ENCODE data around the gene APP. TPM values are rescaled to one million over a fixed set of nuclear protein-coding genes. Genes with fewer than 3 reads are reported as not detected.

APP gene
- total and polyA plus RNA-seq, 2 of the 13 experiments (the other 11 are each of a cell fraction or from before 2014, with no cell fraction given), result 70.6 to 262 TPM

GRCh38 chr21:26191609-26192008 lies 21.0 kb upstream of the APP start:
- 48% methylated on average over 5 of the region's 5 CpGs for WGBS (ENCODE audit: low lambda C conversion rate)
- Histone ChIP-seq H3K4me1 (ENCODE audit: insufficient read depth, low read length) (no peaks in the 10 kb centered on the region), H3K27ac (ENCODE audit: extremely low read length, insufficient read depth, low read length) (no peak overlapping the region), H3K9me3 (ENCODE audit: low read length) (no peaks in the 10 kb centered on the region; the same call in 1 of the 2 replicates), H2AFZ (ENCODE audit: low read length) (no peak overlapping the region), H3K27me3 (ENCODE audit: control insufficient read depth in 1 of 2, insufficient read depth in 2 of 2, low read length in 2 of 2) (no peaks in the 10 kb centered on the region), H3K4me3 (replicated peaks in 1 of 3; ENCODE audit: insufficient read depth in 1 of 3, low read depth in 2 of 3, low read length in 3 of 3) (no peak overlapping the region), H3K9ac (ENCODE audit: insufficient read depth, low read depth, low read length) (no peak overlapping the region), H3K36me3 (replicated peaks in 1 of 2; ENCODE audit: control insufficient read depth in 1 of 2, insufficient read depth in 2 of 2, low read length in 2 of 2) (no peaks in the 10 kb centered on the region), H3K4me2 (ENCODE audit: low read depth, low read length) (no peak overlapping the region), H4K20me1 (ENCODE audit: insufficient read depth, low read length) (no peaks in the 10 kb centered on the region), H3K79me2 (ENCODE audit: insufficient read depth, low read length) (no peaks in the 10 kb centered on the region)
- in situ Hi-C loops (cut with HindIII; ENCODE audit: extremely low pct_ligation_motif_present, low pct_unique_long_range_greater_than_20kb) (no loop called here), intact Hi-C loops (cut with micrococcal nuclease; ENCODE audit: unreplicated experiment) (no loop called here)
- DNase-seq (ENCODE audit: low spot score), result no peak
- no peak for ATAC-seq
- no peak for TF ChIP-seq SETDB1 (CRISPR knock-in tag; IDR thresholded peaks at IDR 0.05; ENCODE audit: borderline replicate concordance)
- TF ChIP-seq TAF15 (IDR thresholded peaks at IDR 0.05; ENCODE audit: low read depth, low read length, poor library complexity, severe bottlenecking), result no peak
- TF ChIP-seq KMT2A (CRISPR knock-in tag; IDR thresholded peaks at IDR 0.05), result no peak
- no peak for TF ChIP-seq THYN1 (CRISPR knock-in tag; IDR thresholded peaks at IDR 0.05; ENCODE audit: borderline replicate concordance, low read depth)
- no peak for TF ChIP-seq MIXL1 (CRISPR knock-in tag; IDR thresholded peaks at IDR 0.05)
- CTCF ChIA-PET (ENCODE audit: low intra/inter-chr PET ratio, low total read pairs), result no interaction called here
- POLR2A ChIA-PET, result no interaction called here
- no peak for FAIRE-seq
- BruUV-seq (replicated peaks), result no TSS peak

GRCh38 chr21:26188422-26188821 lies 17.9 kb upstream of the APP start:
- Histone ChIP-seq H4K20me1 (ENCODE audit: insufficient read depth, low read length) (no peaks in the 10 kb centered on the region), H3K27me3 (ENCODE audit: control insufficient read depth in 1 of 2, insufficient read depth in 2 of 2, low read length in 2 of 2) (no peaks in the 10 kb centered on the region), H3K4me3 (replicated peaks in 1 of 3; ENCODE audit: insufficient read depth in 1 of 3, low read depth in 2 of 3, low read length in 3 of 3) (no peak overlapping the region), H3K79me2 (ENCODE audit: insufficient read depth, low read length) (no peaks in the 10 kb centered on the region), H3K4me2 (ENCODE audit: low read depth, low read length) (no peak overlapping the region), H2AFZ (ENCODE audit: low read length) (no peak overlapping the region), H3K9ac (ENCODE audit: insufficient read depth, low read depth, low read length) (no peak overlapping the region), H3K4me1 (ENCODE audit: insufficient read depth, low read length) (no peaks in the 10 kb centered on the region), H3K27ac (ENCODE audit: extremely low read length, insufficient read depth, low read length) (no peak overlapping the region), H3K9me3 (ENCODE audit: low read length) (no peaks in the 10 kb centered on the region), H3K36me3 (replicated peaks in 1 of 2; ENCODE audit: control insufficient read depth in 1 of 2, insufficient read depth in 2 of 2, low read length in 2 of 2) (no peaks in the 10 kb centered on the region)
- ATAC-seq (no peak), DNase-seq (ENCODE audit: low spot score) (no peak), FAIRE-seq (no peak)
- BruUV-seq (replicated peaks), result no TSS peak
- WGBS (ENCODE audit: low lambda C conversion rate), result 3% methylated on average over 5 of the region's 5 CpGs
- TF ChIP-seq TOPORS (CRISPR knock-in tag; IDR thresholded peaks at IDR 0.05), result no peak
- TF ChIP-seq PITX1 (CRISPR knock-in tag; IDR thresholded peaks at IDR 0.05), result no peak
- TF ChIP-seq CBX5 (CRISPR knock-in tag; IDR thresholded peaks at IDR 0.05; ENCODE audit: borderline replicate concordance), result no peak
- TF ChIP-seq CREB1 (IDR thresholded peaks at IDR 0.05), result 0 out of 2 replicates have a peak, but pooled peaks have one; percentile 8
- no peak for TF ChIP-seq CREB1 (CRISPR knock-in tag; IDR thresholded peaks at IDR 0.05)
- no peak for TF ChIP-seq ZNF670 (CRISPR knock-in tag; IDR thresholded peaks at IDR 0.05; ENCODE audit: borderline replicate concordance)
- TF ChIP-seq ERF (CRISPR knock-in tag; IDR thresholded peaks at IDR 0.05), result no peak
- no peak for TF ChIP-seq ZBTB7A (CRISPR knock-in tag; IDR thresholded peaks at IDR 0.05)
- TF ChIP-seq MATR3 (CRISPR knock-in tag; IDR thresholded peaks at IDR 0.05), result no peak
- no peak for TF ChIP-seq CTCF (CRISPR knock-in tag; IDR thresholded peaks at IDR 0.05)
- intact Hi-C loops (cut with micrococcal nuclease; ENCODE audit: unreplicated experiment), result no loop called here
- POLR2A ChIA-PET, result no interaction called here
- CTCF ChIA-PET (ENCODE audit: low intra/inter-chr PET ratio, low total read pairs), result no interaction called here
- in situ Hi-C loops (cut with HindIII; ENCODE audit: extremely low pct_ligation_motif_present, low pct_unique_long_range_greater_than_20kb), result no loop called here

All from HepG2 (cell line).